ENCODE results near the gene ZRANB1. TPM values are rescaled to one million over a fixed set of nuclear protein-coding genes. Genes with fewer than 3 reads are reported as not detected.

Gene ZRANB1
- total RNA-seq, 1 experiment from 2014 or later: 17.3 TPM

DNA sequence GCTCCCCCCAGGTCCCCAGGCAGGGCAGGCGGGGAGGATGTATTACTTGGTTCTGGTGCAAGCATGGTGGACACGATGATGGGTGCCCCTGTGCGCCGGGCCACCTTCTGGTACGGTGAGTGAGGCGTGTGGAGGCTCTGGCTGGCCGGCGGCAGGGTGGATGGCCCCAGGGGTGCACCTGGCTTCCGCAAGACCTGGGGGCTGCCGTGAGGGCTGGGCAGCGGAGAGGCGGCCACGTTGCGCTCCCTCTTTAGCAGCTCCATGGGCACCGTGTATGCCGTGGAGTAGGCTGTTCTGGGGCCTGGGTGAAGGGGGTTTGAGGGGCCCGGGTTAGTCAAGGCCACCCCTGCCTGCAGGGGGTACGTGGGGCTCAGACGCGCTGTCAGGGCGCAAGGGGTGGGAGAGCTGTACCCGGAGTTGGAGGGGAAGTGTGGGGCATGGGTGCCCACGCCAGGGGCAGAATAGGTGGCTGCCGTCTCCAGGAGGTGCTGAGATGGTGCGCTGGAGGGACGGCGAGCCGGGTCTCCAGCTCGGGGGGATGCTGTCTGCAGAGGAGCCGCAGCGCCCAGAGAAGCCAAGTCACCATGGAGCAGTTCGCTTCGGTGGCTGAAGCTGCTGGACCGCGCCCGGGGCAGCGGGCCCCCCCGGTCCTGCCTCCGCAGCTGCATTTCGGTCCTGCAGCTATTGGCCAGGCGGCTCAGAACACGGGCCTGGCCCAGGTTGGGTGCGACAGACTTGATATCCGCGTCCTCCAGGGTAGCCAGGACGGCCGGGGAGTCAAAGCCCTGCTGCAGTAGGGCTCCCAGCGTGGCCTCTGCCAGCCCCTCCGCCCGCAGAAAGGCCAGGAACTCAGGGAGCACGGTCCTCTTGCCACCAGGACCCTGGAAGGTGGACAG, 84.4 kb downstream of the ZRANB1 start:
- DNase-seq (ENCODE audit: low spot score): no peak
- in situ Hi-C loops (cut with HindIII; ENCODE audit: low sequenced_read_pairs): no loop called here

DNA sequence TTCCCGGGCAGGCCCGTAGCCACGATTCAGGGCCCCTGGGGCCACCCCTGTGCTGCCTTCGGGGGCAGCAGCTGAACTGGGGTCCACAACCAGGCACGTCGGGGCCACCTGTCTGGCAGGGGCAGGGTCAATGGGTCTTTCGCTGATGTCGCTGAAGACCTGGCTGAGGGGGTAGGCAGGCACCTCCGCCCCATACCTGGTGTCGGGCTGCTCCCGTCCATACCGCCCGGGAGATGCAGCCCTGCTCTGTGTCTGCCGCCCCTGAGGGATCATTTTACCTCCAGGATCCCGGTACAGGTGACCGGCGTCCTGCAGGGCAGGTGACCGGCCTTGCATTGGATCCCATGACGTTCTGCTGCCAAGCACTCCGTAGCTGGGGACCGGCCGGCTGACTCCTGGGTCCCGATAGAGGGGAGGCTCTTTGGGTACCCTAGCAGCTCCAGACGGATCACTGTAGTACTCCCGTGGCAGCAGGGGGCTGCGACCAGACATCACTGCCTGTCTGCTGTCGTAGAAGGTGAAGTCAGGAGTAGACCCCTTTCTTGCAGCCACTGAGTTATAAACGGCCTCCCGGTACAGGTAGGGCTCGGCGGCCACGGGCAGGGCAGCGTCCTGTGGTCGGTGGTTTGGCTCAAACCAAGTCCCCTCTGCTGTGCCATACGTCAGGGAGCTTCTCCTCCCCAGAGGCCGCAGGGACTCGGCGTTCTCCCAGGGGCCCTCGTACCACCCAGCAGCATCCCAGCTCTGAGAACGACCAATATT, 85.2 kb downstream of the ZRANB1 start:
- DNase-seq (ENCODE audit: low spot score): no peak
- in situ Hi-C loops (cut with HindIII; ENCODE audit: low sequenced_read_pairs): no loop called here

DNA sequence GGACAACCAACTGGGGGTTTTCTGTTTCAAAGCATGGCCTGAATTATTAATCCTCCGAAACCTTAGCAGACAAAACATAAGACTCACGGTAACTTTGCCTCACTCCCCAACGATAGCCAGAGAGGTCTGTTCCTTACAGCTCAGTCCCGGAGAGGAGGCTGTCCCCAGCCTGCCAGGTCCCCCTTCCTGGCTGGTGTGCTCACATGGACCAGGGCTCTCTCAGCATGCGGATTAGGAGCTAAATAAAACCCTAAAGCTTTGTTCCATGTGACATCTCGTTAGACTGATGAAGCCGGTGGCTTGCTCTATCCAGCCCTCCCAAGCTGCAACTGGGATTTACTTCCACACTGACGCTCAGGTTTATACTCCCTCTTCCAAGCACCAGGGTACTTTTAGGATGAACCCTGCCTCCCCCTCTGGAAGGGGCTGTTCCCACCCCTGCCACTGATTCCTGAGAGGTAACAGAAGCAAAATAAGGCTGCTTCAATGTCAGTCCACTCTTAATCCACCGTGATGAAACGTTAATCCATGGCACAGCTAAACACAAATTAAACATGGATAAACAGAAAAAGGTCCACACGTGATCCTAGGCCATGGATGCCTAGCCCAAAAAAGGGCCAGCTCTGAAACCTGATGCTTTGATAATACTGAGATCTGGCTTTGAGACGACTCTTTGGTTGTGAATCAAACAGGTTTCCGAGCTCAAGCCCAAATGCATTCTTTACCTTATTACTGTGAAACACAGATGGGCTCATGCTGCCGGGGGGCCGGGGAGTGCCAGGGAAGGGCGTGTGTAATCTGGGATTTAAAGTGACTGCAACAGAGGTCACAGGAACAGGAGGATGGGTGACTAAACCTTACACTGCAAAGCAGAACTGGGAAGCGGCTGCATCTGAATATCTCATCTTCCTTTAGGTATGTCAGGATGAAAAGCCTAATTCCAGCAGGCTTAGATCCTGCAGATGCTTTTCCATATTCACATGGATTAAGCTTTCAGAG, 86.2 kb downstream of the ZRANB1 start:
- in situ Hi-C loops (cut with HindIII; ENCODE audit: low sequenced_read_pairs): no loop called here
- peak; percentile 85 for DNase-seq (ENCODE audit: low spot score)

DNA sequence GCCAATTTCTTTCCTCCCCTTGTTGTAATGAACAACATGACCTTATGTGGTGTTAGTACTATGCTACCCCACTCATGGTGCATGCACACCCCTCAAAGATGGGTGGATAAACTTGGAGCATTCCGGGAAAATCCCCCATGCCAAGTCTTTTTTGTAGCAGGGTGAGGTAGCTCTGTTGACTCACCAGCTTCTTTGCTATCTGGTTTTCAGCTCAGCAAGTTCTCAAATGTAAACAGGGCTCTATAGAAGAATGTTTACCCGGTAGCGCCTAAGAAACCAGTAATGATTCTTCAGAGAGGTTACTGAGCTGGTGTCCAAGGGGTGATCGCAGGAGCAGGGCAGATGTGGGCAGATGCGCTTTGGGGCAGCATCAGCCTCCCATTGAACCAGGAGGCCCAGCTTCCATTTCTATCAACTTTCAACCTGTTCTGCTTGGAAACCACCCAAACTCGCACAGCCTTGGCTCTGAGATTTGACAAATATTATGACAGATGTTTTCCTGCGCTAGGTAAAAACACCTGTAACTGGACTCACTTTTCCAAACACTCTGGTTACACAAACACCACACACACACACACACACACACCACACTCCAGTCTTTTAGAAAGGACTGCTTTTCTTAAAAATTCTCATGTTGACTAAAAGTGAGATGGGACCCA, 87.8 kb downstream of the ZRANB1 start:
- DNase-seq (ENCODE audit: low spot score): no peak
- in situ Hi-C loops (cut with HindIII; ENCODE audit: low sequenced_read_pairs): no loop called here

DNA sequence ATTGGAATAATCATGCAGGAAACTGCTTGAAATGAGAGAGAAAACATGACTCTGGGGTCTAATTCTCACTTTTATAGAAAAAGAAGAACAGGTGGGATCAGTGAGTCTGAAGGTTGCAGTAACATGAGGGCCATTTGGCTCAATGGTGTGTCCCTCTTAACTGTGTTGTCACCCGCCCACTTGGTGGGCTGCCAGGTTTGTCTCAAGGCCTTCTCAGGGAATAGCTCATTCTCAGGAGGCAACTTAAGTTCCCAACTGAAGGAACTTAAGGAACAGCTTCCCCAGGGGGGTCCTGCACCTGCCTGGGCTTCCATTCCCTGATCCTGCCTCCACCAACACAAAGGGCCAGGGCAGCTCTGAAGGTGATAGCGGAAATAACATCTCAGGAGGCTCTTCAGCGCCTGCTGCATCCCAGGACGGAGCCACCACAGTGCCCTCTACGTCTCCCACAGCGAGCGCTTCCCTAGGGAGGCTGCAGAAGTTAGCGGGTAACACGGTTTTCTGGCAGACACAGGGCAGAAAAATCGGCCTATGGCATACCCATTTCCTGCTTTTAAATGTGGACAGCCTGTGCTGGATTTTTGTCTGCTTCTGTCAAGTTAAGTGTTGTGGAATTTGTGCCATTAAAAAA, 88.8 kb downstream of the ZRANB1 start:
- in situ Hi-C loops (cut with HindIII; ENCODE audit: low sequenced_read_pairs): no loop called here
- DNase-seq (ENCODE audit: low spot score): no peak

DNA sequence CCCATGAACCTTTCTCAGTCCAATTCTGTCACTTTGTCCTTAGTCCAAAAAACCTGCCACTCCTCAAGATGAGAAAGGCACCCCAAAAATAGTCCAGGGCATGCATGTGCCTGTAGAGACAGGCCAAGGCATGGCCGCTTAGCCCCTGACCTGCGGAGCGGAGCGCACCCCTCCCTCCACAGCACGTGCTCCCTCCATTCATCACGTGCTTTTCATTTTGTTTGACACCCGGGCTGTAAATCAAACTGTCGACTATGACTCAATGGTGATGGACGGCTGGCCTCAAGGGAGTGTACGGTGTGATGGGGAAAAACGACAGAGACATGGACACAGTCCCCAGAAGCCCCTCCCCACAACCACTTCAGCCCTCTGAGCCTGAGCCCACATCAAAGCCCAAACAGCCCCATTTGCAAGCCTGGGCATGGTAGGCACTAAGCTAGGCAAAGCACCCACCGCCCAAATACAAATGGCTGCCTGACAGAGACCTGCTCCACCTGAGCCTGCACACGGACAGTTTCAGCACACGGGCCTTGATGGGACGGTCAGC, 90.6 kb downstream of the ZRANB1 start:
- no peak for DNase-seq (ENCODE audit: low spot score)
- in situ Hi-C loops (cut with HindIII; ENCODE audit: low sequenced_read_pairs): no loop called here

DNA sequence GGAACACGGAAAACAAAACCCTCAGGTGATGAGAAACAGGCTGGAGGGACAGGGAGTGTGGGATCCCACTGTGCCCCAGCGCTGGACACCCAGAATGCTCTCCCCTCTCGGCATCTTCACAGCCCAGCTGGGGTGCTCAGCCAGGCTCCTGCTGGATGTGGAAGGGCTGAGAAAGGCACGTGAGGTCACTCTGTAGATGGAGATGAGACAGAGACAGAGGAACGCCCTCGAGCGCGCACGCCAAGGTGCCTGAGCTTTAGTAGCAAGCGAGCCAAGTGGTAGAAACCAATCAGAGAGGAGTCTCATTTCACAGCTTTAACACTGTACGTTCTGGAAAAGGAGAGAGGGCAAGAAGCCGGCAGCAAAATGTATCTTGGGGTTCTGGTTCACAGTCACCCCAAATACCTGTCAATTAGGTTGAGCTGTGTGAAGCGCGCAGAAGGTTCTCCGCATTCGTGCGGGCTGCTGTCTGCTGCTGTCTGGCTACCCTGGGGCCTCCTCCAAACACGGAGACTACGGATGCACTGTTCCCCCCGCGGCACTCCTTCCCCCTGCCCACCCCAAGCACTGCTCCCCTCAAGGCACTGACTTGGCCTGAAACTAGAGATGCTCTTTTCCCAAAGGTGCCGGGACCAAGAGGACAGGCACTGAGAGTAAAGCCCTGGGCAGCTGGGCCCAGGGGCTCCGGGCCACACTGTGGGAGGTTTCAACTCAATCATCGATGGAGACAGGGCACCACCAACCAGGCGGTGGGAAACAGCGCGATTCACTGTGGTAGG, 91.4 kb downstream of the ZRANB1 start:
- peak; percentile 82 for DNase-seq (ENCODE audit: low spot score)
- in situ Hi-C loops (cut with HindIII; ENCODE audit: low sequenced_read_pairs): no loop called here

DNA sequence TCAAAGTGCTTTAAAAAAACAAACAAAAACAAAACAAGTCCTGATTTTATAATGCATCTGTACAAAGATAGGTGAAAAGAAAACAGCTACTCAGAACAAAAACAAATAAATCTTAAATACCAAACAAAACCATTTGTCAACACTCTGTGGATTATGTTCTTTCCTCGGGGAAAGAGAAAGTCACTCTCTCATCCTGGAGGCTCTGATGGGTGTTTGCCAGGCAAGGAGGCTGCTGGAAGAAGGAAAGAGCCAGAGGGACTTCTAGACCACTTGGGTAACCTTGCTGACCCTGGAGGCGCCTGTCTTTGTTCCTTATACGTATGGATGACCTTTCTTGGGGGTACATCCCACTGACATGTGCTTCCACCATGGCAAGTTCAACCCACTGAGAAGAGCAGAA, 92.8 kb downstream of the ZRANB1 start:
- DNase-seq (ENCODE audit: low spot score): no peak
- in situ Hi-C loops (cut with HindIII; ENCODE audit: low sequenced_read_pairs): no loop called here

DNA sequence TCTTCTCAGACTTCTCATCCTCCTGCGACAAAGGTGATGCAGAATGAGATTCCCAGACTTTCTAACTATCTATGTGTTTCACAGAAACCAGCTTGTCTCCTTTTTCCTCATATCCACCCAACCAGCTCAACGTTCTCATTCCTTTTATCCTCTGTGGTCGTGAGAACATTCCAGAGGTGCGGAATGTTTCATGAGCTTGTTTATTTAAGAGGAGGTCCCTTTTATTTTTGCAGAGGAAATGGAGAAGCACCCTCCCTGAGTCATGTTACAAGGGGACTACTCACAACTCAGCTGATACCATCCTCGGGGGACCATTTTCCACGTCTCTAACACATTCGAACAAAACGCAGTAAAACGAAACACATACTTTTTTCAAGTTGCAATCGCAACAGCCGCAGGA, 93.2 kb downstream of the ZRANB1 start:
- in situ Hi-C loops (cut with HindIII; ENCODE audit: low sequenced_read_pairs): no loop called here

DNA sequence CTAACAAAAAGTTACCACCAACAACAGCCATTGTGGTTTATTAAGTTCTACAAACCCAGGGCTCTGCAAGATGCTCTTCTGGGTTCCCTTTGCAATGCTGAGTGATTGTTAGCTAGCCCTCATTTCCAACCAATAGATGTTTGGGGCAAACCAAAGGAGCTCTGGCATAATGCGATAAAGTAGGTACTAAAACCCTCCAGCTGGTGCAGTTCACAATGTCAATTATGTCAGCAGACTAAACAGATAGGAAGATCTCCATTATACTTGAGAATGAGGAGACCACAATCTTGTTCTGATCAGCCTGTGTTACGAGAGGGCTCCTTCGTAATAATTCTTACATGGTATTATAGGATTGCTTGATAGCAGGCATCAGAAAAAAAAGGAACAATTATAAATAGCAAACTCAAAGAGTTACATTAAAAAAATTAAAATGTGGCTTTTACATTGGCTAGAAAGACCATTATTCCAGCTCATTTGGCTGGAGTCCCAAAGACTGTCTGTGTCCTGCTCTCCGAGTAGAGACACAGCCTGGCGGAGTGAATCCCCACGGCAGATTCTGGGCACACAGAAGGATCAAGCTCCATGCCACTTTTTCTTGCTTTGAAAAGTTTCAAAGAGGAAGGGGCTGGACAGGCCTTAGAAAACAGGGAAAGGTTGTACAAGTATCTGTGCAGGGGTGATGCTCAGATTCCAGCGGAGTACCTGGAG, 93.8 kb downstream of the ZRANB1 start:
- DNase-seq (ENCODE audit: low spot score): peak; percentile 65

More for the DNA sequence above, 93.2 kb downstream of the ZRANB1 start:
- no peak for DNase-seq (ENCODE audit: low spot score)

DNA sequence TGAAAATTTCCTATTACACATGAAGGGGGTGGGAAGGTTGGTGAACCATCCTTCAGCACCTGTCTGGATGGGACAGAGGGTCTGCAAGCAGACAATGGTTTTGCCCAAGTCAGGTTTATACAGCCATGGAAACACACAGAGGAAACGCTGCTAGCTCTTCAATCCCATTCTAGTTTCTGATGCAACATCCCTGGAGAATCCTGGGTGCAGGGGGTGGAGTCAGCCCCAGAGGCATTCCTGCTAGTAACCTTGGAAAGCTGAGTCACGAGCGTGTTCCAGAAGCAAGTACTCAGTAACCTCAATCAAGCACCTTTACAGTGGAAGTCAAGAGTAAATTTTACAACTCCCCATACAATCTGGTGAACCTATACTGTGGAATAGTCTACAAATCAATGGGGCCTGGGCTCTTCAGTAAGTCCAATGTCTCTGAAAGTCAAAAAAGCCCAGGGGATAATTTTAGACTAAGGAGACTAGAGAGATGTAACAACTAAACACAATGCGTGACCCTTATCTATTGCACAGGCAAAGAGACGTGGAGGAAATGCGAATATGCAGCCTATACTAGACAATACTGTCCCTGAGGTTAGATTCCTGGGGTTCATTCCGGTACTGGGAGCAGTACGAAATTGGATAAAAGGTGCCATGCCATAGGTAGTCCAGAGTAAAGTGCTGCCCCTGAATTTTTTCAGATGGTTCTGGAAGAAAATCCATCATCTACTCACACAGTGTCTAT, 95.4 kb downstream of the ZRANB1 start:
- in situ Hi-C loops (cut with HindIII; ENCODE audit: low sequenced_read_pairs): no loop called here
- DNase-seq (ENCODE audit: low spot score): no peak

More for the DNA sequence above, 93.8 kb downstream of the ZRANB1 start:
- in situ Hi-C loops (cut with HindIII; ENCODE audit: low sequenced_read_pairs): no loop called here

Other genes starting within 250 kb of the ZRANB1 start
- 17.0 and 21.4 TPM in 2 replicates for gene FAM53B, start 197.7 kb upstream of the ZRANB1 start, total RNA-seq (2014; rRNA removed; shearing (Covaris generic))
- 35.6 and 35.8 TPM in 2 replicates for gene EEF1AKMT2, start 150.2 kb upstream of the ZRANB1 start, total RNA-seq (2014; rRNA removed; shearing (Covaris generic))
- gene ABRAXAS2, start 140.3 kb upstream of the ZRANB1 start, total RNA-seq (2014; rRNA removed; shearing (Covaris generic)): 11.4 and 16.8 TPM in 2 replicates
- gene CTBP2, start 218.4 kb downstream of the ZRANB1 start, total RNA-seq (2014; rRNA removed; shearing (Covaris generic)): 85.3 and 98.5 TPM in 2 replicates